Body of pancreas (tissue), 4 donors: ENCODE measurements around the gene S100P. TPM values are rescaled to one million over a fixed set of nuclear protein-coding genes. Genes with fewer than 3 reads are reported as not detected.
"Not testable (repeated sequence)": the region's sequence is repeated elsewhere in the genome, so short reads cannot be mapped to it uniquely, and the experiment has no call there.

ENCODE experiments used
- ATAC-seq: fragments of 150-250 bp; one replicate; pipeline ENCODE4 v1.9.1; 2016
- DNase-seq, 4 donors: peaks; one replicate each; pipeline ENCODE4 v3.0.0-alpha.2; 2019
- H3K27ac ChIP-seq, 4 donors: fragments of 200-600 bp; sonication (generic); 1 replicate in 3 of 4; 2 replicates in 1 of 4; pipeline versions ENCODE4 v1.5.1 to v1.6.1; 2016 to 2019; ENCODE audit warnings: mild to moderate bottlenecking in 1 of 4, mixed read lengths in 1 of 4, moderate library complexity in 1 of 4
- H3K27me3 ChIP-seq, 2 donors: fragments of 200-600 bp; sonication (generic); one replicate each; pipeline ENCODE4 v1.6.0; 2016; ENCODE audit warnings: mild to moderate bottlenecking in 1 of 2
- H3K36me3 ChIP-seq, 2 donors: fragments of 200-600 bp; sonication (generic); replicated peaks in 1 of 2; 2 replicates each; pipeline ENCODE4 v1.5.1; 2016; ENCODE audit warnings: low read depth in 2 of 2; ENCODE audit not compliant: insufficient read depth in 1 of 2
- H3K4me1 ChIP-seq: fragments of 200-600 bp; sonication (generic); one replicate; pipeline ENCODE4 v1.6.0; 2016
- H3K4me3 ChIP-seq, 2 donors: fragments of 200-600 bp; sonication (generic); 1 replicate in 1 of 2; 2 replicates in 1 of 2; pipeline ENCODE4 v1.5.1; 2016 to 2019
- H3K9me3 ChIP-seq, 3 donors: fragments of 200-600 bp; sonication (generic); 1 replicate in 2 of 3; 2 replicates in 1 of 3; pipeline ENCODE4 v1.5.1; 2016
- POLR2A ChIP-seq, 3 donors: fragments of 450-650 bp; IDR thresholded peaks; one replicate each; pipeline ENCODE4 v1.6.1; 2016; ENCODE audit warnings: antibody characterized with exemption in 3 of 3, mild to moderate bottlenecking in 2 of 3
- WGBS, 2 donors: methylation state at CpG; one replicate each; pipeline ENCODE4 v1.1.5; 2017; 5-methylcytosine and 5-hydroxymethylcytosine counted together
- intact Hi-C: fragments of 100-400 bp; cut with DNase I; formaldehyde crosslinking; loops from one replicate; pipeline ENCODE4 v1.15.1; 2023
- total RNA-seq, 2 donors: library from RNA; depleted of rRNA; stranded (reverse); fragments of >200 nt; gene quantifications; one replicate each; pipeline ENCODE4 v1.1.0, GENCODE V29; 2016
- TF ChIP-seq, protein P1 (sequence below), 7 experiments: fragments of 450-650 bp in 4 of 7; fragments of 200-600 bp in 3 of 7; sonication (generic) in 3 of 7; IDR thresholded peaks; one replicate each; pipeline ENCODE4 v1.5.1; 2016 to 2019; ENCODE audit warnings: antibody characterized with exemption in 7 of 7

The S100P gene
- total RNA-seq, 2 donors from 2014 or later: 1.0 TPM; not detected in 1

DNA sequence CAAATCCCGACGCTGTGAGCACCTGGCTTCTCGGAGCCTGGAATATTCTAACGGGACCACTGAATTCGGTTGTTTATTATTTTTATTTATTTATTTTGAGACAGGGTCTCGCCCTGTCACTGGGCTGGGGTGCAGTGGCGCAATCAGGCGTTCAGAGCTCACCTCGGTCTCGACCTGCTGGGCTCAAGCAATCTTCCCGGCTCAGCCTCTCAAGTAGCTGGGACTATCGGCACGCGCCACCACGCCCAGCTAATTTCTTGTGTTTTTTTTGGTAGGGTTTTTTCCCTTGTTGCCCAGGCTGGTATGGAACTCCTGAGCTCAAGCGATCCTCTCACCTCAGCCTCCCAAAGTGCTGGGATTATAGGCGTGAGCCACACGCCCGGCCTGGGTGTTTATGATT is 21.5 kb upstream of the S100P start:
- no peak for ATAC-seq
- DNase-seq: no peak
- no peak for TF ChIP-seq POLR2A (IDR thresholded peaks at IDR 0.05)
- TF ChIP-seq, protein P1, sequence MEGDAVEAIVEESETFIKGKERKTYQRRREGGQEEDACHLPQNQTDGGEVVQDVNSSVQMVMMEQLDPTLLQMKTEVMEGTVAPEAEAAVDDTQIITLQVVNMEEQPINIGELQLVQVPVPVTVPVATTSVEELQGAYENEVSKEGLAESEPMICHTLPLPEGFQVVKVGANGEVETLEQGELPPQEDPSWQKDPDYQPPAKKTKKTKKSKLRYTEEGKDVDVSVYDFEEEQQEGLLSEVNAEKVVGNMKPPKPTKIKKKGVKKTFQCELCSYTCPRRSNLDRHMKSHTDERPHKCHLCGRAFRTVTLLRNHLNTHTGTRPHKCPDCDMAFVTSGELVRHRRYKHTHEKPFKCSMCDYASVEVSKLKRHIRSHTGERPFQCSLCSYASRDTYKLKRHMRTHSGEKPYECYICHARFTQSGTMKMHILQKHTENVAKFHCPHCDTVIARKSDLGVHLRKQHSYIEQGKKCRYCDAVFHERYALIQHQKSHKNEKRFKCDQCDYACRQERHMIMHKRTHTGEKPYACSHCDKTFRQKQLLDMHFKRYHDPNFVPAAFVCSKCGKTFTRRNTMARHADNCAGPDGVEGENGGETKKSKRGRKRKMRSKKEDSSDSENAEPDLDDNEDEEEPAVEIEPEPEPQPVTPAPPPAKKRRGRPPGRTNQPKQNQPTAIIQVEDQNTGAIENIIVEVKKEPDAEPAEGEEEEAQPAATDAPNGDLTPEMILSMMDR (IDR thresholded peaks at IDR 0.05): no peak
- Histone ChIP-seq H3K4me3 (no peak overlapping the region), H3K9me3 (no peaks in the 10 kb centered on the region), H3K36me3 (no peaks in the 10 kb centered on the region), H3K4me1 (peaks cover 35% of the 10 kb centered on the region), H3K27me3 (no peaks in the 10 kb centered on the region), H3K27ac (no peak overlapping the region)
- 93 to 98% methylated on average over 19 of the region's 19 CpGs for WGBS, 2 donors
- intact Hi-C loops: no loop called here

DNA sequence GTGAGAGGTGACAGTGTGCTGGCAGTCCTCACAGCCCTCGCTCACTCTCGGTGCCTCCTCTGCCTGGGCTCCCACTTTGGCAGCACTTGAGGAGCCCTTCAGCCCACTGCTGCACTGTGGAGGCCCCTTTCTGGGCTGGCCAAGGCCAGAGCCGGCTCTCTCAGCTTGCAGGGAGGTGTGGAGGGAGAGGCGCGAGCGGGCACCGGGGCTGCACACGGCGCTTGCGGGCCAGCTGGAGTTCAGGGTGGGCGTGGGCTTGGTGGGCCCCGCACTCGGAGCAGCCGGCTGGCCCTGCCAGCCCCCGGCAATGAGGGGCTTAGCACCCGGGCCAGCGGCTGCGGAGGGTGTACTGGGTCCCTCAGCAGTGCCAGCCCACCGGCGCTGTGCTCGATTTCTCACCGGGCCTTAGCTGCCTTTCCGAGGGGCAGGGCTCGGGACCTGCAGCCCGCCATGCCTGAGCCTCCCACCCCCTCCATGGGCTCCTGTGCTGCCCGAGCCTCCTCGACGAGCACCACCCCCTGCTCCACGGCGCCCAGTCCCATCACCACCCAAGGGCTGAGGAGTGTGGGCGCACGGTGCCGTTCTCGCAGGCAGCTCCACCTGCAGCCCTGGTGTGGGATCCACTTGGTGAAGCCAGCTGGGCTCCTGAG is 21.0 kb upstream of the S100P start:
- H3K9me3 ChIP-seq, H3K27ac ChIP-seq, H3K27me3 ChIP-seq, H3K36me3 ChIP-seq, DNase-seq, intact Hi-C loops, ATAC-seq, H3K4me3 ChIP-seq: not testable (repeated sequence)
- peaks cover 36% of the 10 kb centered on the region for H3K4me1 ChIP-seq
- 92 to 99% methylated on average over 11 to 28 of the region's 34 CpGs for WGBS, 2 donors

DNA sequence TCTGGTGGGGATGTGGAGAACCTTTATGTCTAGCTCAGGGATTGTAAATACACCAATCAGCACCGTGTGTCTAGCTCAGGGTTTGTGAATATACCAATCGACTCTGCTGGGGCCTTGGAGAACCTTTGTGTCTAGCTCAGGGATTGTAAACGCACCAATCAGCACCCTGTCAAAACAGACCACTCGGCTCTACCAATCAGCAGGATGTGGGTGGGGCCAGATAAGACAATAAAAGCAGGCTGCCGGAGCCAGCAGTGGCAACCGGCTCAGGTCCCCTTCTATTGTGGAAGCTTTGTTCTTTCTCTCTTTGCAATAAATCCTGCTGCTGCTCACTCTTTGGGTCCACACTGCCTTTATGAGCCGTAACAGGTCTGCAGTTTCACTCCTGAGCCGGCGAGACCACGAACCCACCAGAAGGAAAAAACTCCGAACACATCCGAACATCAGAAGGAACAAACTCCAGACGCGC is 20.5 kb upstream of the S100P start:
- Histone ChIP-seq H3K4me1 (peaks cover 36% of the 10 kb centered on the region), H3K4me3 (peak overlapping the region in 1 of 2 donors; percentile 4), H3K27ac (peak overlapping the region in 3 of 4 donors; percentile 64 to 86 (median 73))
- H3K9me3 ChIP-seq, H3K36me3 ChIP-seq, intact Hi-C loops, H3K27me3 ChIP-seq, ATAC-seq: not testable (repeated sequence)
- DNase-seq: peak in 2 of 4 donors; percentile 26 to 50
- 22 to 33% methylated on average over 8 to 14 of the region's 14 CpGs for WGBS, 2 donors
- TF ChIP-seq POLR2A (IDR thresholded peaks at IDR 0.05): peak in 2 of 3 donors; percentile 80 to 85

DNA sequence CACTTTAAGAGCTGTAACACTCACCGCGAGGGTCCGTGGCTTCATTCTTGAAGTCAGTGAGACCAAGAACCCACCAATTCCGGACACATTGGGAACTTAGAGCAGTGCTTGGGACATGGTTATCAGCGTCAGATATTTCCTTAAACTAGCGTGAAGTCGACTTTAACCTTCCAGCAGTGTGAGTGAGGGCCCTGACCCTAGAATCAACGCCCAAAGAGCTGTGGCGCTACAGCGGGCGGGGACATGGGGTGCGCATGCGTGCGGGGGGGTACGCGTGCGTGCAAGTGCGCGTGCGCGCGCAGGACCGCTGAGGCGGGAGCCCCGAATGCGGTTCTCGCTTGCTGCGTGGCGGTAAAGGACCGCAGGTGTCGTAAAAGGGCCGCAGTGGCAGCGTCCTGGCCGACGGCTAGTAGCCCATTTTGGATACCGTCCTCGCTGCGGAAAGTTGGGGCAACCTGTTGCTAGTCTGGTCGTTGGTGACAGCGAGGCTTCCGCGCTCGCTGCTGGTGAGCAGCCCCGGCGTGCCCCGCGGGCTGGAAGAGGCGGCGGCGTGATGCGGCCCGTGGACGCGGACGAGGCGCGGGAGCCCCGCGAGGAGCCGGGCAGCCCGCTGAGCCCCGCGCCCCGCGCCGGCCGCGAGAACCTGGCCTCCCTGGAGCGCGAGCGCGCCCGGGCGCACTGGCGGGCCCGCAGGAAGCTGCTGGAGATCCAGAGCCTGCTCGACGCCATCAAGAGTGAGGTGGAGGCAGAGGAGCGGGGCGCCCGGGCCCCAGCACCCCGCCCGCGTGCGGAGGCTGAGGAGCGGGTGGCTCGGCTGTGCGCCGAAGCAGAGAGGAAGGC is 19.8 kb upstream of the S100P start:
- peak overlapping the region; percentile 5 to 47 for H3K4me3 ChIP-seq
- H3K27ac ChIP-seq: peak overlapping the region in 3 of 4 donors; percentile 64 to 86 (median 73)
- 1 to 8% methylated on average over 5 to 89 of the region's 89 CpGs for WGBS, 2 donors
- H3K36me3 ChIP-seq: no peaks in the 10 kb centered on the region
- peak; percentile 93 to 97 (median 94) for DNase-seq
- H3K4me1 ChIP-seq: peaks cover 36% of the 10 kb centered on the region
- no peaks in the 10 kb centered on the region for H3K27me3 ChIP-seq
- intact Hi-C loops: no loop called here
- no peaks in the 10 kb centered on the region for H3K9me3 ChIP-seq
- TF ChIP-seq, protein P1 (IDR thresholded peaks at IDR 0.05): peak in 1 of 7 experiments; percentile 21
- peak; percentile 32 to 73 (median 64) for TF ChIP-seq POLR2A (IDR thresholded peaks at IDR 0.05)
- peak; percentile 97 for ATAC-seq

DNA sequence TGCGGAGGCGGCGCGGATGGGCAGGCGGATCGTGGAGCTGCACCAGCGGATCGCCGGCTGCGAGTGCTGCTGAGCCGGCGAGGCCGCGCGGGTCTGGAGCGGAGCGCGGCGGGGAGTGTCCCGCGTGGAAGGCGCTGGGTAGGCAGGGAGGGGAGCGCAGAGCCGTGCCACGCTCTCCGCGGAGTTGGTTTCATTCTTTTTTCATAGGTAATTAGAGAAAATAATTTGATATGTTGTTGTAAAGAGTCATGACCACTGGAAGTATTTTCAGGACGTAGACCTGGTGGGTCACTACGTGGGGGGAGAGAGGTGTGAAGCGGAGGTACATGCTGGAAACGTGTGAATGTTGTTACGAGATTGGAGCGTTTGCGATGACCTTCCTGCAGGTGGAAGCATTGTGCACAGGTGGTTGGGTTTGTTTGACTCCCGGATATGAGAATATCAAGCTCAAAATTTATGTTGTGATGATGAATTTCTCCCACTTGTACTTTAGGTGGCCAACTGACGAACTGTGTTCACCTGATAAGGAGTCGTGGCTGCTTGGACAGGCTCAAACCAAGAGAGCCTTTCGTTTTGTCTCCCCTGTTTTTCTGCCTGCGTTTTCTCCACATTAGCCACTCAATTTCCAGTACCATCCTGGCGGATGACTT is 19.1 kb upstream of the S100P start:
- intact Hi-C loops: no loop called here
- Histone ChIP-seq H3K27me3 (no peaks in the 10 kb centered on the region), H3K9me3 (no peaks in the 10 kb centered on the region), H3K4me1 (peaks cover 36% of the 10 kb centered on the region), H3K4me3 (peak overlapping the region; percentile 5 to 47), H3K36me3 (no peaks in the 10 kb centered on the region), H3K27ac (peak overlapping the region in 3 of 4 donors; percentile 64 to 86 (median 73))
- peak; percentile 44 to 61 (median 48) for DNase-seq
- ATAC-seq: peak; percentile 30
- TF ChIP-seq POLR2A (IDR thresholded peaks at IDR 0.05): no peak
- TF ChIP-seq, protein P1 (IDR thresholded peaks at IDR 0.05): peak in 5 of 7 experiments; percentile 19 to 54 (median 43)
- 5 to 11% methylated on average over 21 to 40 of the region's 40 CpGs for WGBS, 2 donors
